ENCODE measurements around the gene MAD1L1. TPM values are rescaled to one million over a fixed set of nuclear protein-coding genes. Genes with fewer than 3 reads are reported as not detected.

MAD1L1 gene
- 57.6 TPM for total RNA-seq (ENCODE audit: unreplicated experiment)
- long read RNA-seq, partial matches to known transcripts, result 2 of 28 reads
- long read RNA-seq, other reads (novel, unspliced or antisense), result 23 of 28 reads

DNA sequence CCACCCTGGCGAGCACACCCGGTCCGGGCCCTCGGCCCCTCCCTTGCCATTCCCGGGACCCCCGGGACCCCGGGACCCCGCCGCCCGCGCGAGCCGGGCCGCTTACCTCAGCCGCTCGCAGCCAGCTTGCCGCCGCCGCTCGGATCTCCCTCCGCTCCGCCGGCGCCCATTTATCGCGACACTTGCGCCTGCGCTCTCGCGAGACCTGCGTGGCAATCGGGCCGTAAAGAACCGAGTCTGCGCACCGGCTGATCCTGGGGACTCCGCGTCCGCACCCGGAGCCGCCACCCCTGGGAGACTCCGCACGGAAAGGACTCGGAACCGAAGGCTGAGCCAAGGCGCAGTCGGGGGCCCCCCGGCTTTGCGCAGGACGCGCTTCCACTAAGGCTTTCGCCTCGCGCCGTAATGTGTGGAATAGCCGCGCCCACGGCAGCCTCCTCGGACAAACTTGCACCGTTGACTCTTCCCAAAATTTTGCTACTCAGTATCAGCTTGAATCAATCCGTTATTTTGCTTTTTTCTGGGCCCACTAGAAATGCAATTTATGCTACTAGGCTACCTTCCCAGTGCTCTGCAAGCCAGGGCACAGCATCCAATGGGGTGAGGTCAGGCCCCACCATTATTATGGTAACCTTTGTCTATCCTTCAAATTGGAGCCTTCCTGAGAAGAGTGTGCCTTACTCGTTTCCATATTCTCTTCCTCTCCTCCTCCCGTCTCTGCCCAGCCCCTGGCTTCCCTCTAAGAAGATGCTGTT is at the start of gene MAD1L1:
TSS of gene MAD1L1 (minus strand) at position 180 of the 755 bp plus-strand sequence. CDS start 2,812 bp downstream, outside the sequence.
- H3K36me3 Mint-ChIP-seq (ENCODE audit: unreplicated experiment), result peaks cover 4% of the 10 kb centered on the region
- peak within 1 kb of the TSS; percentile 99 for H3K27ac Mint-ChIP-seq (ENCODE audit: unreplicated experiment)
- TF ChIP-seq, protein P1, sequence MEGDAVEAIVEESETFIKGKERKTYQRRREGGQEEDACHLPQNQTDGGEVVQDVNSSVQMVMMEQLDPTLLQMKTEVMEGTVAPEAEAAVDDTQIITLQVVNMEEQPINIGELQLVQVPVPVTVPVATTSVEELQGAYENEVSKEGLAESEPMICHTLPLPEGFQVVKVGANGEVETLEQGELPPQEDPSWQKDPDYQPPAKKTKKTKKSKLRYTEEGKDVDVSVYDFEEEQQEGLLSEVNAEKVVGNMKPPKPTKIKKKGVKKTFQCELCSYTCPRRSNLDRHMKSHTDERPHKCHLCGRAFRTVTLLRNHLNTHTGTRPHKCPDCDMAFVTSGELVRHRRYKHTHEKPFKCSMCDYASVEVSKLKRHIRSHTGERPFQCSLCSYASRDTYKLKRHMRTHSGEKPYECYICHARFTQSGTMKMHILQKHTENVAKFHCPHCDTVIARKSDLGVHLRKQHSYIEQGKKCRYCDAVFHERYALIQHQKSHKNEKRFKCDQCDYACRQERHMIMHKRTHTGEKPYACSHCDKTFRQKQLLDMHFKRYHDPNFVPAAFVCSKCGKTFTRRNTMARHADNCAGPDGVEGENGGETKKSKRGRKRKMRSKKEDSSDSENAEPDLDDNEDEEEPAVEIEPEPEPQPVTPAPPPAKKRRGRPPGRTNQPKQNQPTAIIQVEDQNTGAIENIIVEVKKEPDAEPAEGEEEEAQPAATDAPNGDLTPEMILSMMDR (IDR thresholded peaks at IDR 0.05; ENCODE audit: partially characterized antibody, unreplicated experiment), result no peak
- H3K27me3 Mint-ChIP-seq (ENCODE audit: unreplicated experiment), result peaks cover 5% of the 10 kb centered on the region
- H3K4me3 Mint-ChIP-seq (ENCODE audit: unreplicated experiment), result peak within 1 kb of the TSS; percentile 99
- peaks cover 8% of the 10 kb centered on the region for H3K4me1 Mint-ChIP-seq (ENCODE audit: low read depth, unreplicated experiment)
- peak; percentile 97 for DNase-seq
- H3K9me3 Mint-ChIP-seq (ENCODE audit: unreplicated experiment), result peaks cover 5% of the 10 kb centered on the region

DNA sequence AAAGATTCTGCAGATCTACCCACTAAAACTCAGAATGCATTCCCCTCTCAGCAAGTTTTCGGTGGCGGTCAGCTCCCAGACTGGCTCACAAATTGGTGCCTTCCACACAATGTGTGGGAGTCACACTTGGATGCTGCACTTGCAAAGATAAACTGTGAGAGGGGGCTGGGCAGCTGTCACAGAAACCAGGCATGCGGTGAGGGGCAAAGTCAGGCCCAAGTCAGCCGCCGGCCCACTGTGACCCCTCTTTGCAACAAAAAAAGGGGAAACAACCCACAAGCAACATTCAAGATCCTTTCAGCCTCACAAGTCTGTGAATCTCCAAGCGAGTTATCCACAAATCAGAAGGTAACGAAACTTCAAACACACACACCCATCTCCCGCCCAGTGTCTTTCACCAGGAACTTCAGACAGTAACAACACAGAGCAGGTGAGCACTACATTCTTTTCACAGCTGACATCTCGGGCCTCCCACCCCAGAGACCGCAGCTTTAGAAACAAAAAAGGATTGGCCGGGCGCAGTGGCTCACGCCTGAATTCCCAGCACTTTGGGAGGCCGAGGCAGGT is 49.5 kb upstream of the MAD1L1 start:
- Mint-ChIP-seq H3K4me3 (ENCODE audit: unreplicated experiment) (no peak overlapping the region), H3K27me3 (ENCODE audit: unreplicated experiment) (peaks cover 4% of the 10 kb centered on the region), H3K4me1 (ENCODE audit: low read depth, unreplicated experiment) (peaks cover 10% of the 10 kb centered on the region), H3K9me3 (ENCODE audit: unreplicated experiment) (no peaks in the 10 kb centered on the region), H3K27ac (ENCODE audit: unreplicated experiment) (peak overlapping the region; percentile 43), H3K36me3 (ENCODE audit: unreplicated experiment) (no peaks in the 10 kb centered on the region)
- TF ChIP-seq, protein P1 (IDR thresholded peaks at IDR 0.05; ENCODE audit: partially characterized antibody, unreplicated experiment), result no peak
- DNase-seq, result no peak

DNA sequence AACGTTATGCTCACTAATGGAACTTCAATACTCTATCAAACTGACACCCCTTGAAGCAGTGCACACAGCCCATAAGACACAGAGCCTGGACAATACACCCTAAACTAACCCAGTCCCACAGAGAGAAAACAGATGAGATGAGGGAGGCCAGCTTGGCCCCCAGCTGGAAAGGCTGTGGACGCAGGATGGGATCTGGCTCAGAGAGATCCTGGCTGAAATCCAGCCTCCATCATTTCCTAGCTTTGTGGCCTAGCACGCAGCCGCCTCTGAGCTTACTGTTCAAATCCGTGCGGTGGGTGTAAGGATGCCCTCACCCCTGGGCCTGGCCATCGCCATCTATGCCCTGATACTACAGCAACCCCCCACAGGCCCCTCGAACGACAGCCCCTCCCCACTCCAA is 48.8 kb upstream of the MAD1L1 start:
- no peak overlapping the region for H3K27ac Mint-ChIP-seq (ENCODE audit: unreplicated experiment)
- H3K4me3 Mint-ChIP-seq (ENCODE audit: unreplicated experiment), result no peak overlapping the region
- TF ChIP-seq, protein P1 (IDR thresholded peaks at IDR 0.05; ENCODE audit: partially characterized antibody, unreplicated experiment), result no peak
- DNase-seq, result no peak
- peaks cover 10% of the 10 kb centered on the region for H3K4me1 Mint-ChIP-seq (ENCODE audit: low read depth, unreplicated experiment)
- H3K27me3 Mint-ChIP-seq (ENCODE audit: unreplicated experiment), result peaks cover 4% of the 10 kb centered on the region
- no peaks in the 10 kb centered on the region for H3K9me3 Mint-ChIP-seq (ENCODE audit: unreplicated experiment)
- no peaks in the 10 kb centered on the region for H3K36me3 Mint-ChIP-seq (ENCODE audit: unreplicated experiment)

DNA sequence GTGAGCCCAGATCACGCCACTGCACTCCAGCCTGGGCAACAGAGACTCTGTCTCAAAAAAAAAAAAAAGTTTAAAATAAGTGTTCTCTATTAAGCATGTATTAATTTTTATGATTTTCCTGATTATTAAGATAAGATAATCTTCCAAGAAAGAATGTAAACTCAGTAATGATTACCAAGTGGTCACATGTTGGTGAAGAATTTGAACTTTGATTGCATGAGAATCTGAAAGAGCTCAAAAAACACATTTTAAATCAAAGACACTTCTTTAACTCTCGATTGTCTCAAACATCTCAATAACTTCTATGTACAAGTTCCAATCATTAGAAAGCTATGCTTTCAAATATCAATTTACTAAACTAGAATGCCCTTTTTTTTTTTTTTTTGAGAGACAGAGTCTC is 47.7 kb upstream of the MAD1L1 start:
- Mint-ChIP-seq H3K4me3 (ENCODE audit: unreplicated experiment) (no peak overlapping the region), H3K27me3 (ENCODE audit: unreplicated experiment) (peaks cover 4% of the 10 kb centered on the region), H3K9me3 (ENCODE audit: unreplicated experiment) (peaks cover 2% of the 10 kb centered on the region), H3K4me1 (ENCODE audit: low read depth, unreplicated experiment) (peaks cover 10% of the 10 kb centered on the region), H3K36me3 (ENCODE audit: unreplicated experiment) (no peaks in the 10 kb centered on the region), H3K27ac (ENCODE audit: unreplicated experiment) (no peak overlapping the region)
- TF ChIP-seq, protein P1 (IDR thresholded peaks at IDR 0.05; ENCODE audit: partially characterized antibody, unreplicated experiment), result no peak
- DNase-seq, result no peak

DNA sequence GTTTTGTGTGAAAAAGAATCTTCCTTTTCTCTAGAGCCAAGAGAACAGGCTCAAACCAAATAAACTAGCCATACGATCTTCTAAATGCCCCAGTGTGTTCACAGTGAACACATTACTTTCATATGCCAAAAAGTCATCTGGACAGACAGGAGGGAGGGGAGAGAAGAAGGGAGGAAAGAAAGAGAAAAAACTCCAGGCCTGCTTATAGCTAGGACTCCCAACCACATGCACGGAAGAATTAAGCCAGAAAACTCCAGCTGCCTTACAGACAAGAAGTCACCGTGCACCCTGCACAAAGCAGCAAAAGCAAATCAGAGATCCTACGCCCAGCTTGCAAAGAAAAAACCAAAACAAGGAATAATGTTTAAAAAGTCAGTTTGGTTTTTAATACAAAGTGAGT is 47.2 kb upstream of the MAD1L1 start:
- Mint-ChIP-seq H3K9me3 (ENCODE audit: unreplicated experiment) (peaks cover 2% of the 10 kb centered on the region), H3K4me3 (ENCODE audit: unreplicated experiment) (no peak overlapping the region), H3K36me3 (ENCODE audit: unreplicated experiment) (no peaks in the 10 kb centered on the region), H3K4me1 (ENCODE audit: low read depth, unreplicated experiment) (peaks cover 10% of the 10 kb centered on the region), H3K27ac (ENCODE audit: unreplicated experiment) (peak overlapping the region; percentile 24), H3K27me3 (ENCODE audit: unreplicated experiment) (peaks cover 4% of the 10 kb centered on the region)
- TF ChIP-seq, protein P1 (IDR thresholded peaks at IDR 0.05; ENCODE audit: partially characterized antibody, unreplicated experiment), result no peak
- DNase-seq, result no peak
